GM21576 (cell line): ENCODE results near the gene TMC1.
A peak's percentile ranks its signal among the peaks of the same experiment; 100 is the strongest.
"Not testable (repeated sequence)": the region's sequence is repeated elsewhere in the genome, so short reads cannot be mapped to it uniquely, and the experiment has no call there.

Source experiments
- ATAC-seq: cut with Tn5 transposase; IDR thresholded peaks from one replicate; pipeline ENCODE4 v1.9.1; 2021; ENCODE audit warnings: mild to moderate bottlenecking, moderate library complexity; ENCODE audit not compliant: unreplicated experiment

TMC1 gene

DNA sequence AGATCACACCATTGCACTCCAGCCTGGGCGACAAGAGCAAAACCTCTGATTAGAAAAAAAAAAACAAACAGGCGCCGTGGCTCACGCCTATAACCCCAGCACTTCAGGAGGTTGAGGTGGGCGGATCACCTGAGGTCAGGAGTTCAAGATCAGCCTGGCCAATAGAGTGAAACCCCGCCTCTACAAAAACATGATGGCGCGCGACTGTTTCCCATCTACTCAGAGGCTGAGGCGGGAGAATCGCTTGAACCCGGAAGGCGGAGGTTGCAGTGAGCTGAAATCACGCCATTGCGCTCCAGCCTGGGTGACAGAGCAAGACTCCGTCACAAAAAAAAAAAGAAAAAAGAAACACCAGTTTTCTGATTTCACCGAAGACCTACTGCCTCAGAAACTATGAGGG, at the start of gene TMC1:
Gene TMC1, plus strand, starts transcription at position 193 of the 400 bp plus-strand sequence. CDS start 127,041 bp downstream, outside the sequence.
- ATAC-seq, result not testable (repeated sequence)

DNA sequence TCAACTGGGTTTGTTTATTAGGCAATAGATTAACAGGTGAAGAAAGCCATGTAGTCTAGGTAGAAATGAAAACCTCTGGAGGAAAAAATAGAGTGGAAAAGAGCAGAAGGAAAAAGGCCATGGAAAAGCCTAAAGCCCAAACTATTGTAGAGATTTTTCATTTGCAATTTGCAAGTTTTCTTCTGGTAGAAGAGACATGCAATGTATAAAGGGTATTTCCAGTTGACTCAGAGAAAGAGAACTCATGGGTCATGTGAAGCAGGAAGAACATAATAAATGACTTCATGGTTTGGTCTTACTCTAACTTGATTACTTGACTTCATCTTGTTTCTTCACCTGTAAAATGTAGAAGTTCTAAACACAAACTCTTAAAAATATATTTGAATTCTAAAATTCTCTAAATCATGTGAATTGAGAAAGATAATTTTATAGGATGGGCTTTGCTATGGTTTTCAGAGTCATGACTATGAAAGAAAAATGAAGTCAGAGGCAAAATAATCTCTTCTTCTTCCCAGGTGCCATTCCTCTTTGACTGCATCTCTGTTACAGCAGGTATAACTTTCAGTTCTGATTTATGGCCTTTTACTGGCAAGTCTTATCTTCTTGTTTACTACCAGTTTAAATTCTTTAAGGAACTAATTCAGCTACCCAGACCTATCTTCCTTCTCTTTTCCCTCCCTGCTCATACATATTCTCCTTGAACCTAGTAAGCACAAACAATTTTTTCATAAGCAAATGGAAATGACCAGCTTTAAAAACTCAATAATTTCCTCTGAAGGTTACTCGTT, 47.7 kb upstream of the TMC1 start:
- ATAC-seq, result peak; percentile 75

- no peak for ATAC-seq
Measured at GRCh38 chr9:72474676-72475075, 46.7 kb upstream of the TMC1 start.

DNA sequence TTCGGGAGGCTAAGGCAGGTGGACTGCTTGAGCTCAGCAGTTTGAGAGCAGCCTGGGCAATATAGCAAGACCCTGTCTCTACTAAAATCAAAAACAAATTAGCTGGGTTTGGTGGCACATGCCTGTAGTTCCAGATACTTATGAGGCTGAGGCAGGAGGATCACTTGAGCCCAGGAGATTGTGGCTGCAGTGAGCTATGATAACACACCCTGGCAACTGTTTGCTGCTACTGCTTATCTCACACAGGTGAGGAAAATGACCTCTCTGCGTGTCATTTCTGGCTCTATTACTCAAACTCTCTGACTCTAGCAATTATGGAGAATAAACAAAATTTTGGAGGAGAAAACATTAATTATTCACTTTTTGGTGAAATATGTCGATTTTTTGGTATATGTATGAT, 45.3 kb upstream of the TMC1 start:
- ATAC-seq, result no peak

DNA sequence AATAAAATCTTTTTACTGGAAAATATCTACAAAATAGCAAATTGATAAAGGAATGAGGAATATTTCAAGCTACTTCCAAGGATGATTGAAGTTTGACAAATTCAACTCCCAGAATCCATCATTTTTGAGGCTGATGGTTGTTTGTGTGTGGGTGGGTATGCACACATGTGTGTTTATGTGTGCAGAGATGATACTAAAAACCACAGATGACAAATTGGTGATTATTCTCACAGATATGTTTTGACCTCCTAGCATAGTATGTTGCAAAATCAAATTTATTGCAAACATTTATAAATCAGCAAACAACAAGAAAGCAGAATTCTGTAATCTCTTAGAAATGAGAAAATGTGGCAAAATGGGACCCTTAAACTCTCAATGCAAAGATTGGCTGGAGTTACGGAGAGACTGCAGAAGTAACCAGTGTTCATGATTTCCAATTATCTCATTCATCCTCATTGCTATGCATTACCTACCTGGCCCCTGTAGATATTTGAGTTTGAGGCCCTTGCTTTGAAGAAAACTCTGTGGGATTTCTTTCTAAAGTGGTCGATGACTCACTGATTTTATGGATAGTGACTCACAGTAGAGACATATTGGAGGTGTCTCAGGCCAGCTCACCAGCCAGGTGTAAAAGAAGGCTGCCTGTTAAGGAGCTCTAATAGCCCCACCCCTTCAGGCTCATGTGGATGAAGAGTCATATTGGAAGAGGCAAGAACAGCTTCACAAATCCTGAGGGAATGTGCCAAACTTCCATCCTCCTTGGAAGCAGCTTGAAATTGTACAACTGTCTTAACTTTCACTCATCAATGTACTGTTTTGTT, 44.6 kb upstream of the TMC1 start:
- ATAC-seq, result no peak

- no peak for ATAC-seq
Measured at GRCh38 chr9:72477930-72478518, 43.4 kb upstream of the TMC1 start.

DNA sequence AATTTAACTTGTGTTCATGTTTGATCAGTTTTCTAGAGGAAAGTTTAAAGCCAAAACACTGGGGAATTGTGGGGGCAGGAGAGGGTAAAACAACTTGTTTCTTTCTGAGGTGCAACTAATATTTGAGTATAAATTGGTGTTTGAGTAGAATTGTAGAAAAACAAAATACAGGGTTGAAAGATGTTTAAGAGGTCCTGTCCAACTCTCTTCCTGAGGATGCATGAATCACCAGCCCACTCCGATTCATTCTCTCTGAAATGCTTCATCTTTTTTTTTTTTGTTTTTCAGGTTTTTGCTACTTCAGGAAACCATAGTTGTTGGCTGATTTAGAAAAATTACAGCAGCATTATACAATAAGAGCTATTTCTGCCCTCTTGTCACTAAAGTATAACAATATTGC, 42.4 kb upstream of the TMC1 start:
- no peak for ATAC-seq

- not testable (repeated sequence) for ATAC-seq
Measured at GRCh38 chr9:72480261-72480660, 41.1 kb upstream of the TMC1 start.

DNA sequence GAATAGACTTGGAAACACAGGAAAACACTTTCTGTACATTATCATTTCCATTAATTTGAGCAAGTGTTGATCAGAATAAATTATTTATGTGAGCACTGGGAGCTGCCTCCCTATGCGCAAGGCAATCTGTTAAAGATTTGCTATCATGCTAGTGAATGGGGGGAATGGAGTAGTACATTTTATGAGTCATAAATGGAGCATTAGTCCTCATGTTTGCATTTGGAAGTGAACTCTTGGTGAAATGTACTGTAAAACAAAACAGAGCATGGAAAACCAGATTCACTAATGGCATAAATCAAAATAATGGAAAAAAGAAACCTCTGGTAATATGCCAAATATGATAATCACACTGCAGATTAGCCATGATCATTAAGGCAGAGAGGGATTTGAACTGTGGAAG, 40.5 kb upstream of the TMC1 start:
- ATAC-seq, result no peak

DNA sequence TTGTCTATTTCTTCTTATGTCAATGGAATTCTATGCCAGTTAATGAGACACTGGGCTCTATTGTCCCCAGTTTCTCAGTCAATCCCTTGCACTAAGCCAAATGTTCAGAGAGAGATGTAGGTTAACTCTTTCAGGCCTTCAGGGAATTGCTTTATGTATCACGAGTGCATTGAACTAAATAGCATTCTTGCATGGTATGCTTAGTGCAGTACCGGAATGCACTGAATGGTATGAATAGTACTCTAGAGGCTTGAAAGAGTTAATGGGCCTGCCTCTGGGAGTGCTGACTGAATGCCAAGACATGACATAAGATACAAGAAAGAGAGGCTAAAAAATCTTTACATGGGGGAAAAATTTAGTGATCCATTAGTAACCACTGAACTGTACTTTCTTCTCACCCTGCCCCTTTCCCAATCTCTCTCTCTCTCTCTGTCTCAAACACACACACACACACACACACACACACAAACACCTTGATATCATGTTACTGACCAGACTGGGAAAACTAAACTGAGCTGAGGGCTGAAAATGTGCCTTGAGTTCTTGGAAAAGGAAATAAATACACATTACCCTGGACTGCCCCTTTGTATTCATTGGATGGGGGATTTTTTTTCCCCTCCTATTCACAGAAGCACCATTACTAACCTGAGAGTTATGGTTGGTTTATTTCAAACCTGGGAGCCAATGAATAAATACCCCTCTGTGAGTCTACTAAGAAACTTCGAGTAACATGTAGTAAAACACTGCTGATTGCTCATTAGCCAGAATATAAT, 35.4 kb upstream of the TMC1 start:
- no peak for ATAC-seq

DNA sequence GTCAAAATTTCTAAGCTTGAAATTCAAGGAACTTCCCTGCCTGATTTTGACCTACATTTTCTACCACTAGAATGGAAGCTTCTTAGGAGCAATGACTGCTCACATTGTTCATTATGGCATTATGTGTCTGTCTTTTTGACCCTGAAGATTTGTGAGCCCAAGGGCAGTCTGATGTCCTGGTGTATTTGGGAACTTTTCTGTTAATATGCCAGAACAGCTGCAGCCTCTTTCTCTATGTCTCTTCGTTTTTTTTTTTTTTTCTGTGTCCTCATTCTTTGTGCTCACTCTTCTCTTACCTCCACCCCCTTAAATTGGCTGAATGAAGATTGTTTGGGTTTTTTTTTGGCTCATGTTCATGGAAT, 34.8 kb upstream of the TMC1 start:
- no peak for ATAC-seq

DNA sequence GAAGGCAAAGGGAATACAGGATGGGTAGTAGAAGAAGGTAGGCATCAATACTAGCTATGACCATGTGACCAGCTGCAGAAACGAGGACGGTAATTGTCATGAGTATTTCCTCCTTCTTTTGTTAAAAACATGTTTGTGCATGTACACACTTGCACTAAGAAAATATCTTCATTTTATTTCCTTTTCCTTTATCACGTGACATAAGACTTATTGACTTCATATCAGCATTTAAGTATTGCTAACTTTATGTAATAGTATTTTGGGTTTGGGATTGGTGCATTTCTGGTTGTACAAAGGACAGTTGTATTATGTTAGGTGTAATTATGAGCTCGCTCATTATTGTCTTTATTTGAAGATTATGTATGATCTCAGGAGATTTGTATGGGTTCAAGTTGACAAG, 33.7 kb upstream of the TMC1 start:
- not testable (repeated sequence) for ATAC-seq

DNA sequence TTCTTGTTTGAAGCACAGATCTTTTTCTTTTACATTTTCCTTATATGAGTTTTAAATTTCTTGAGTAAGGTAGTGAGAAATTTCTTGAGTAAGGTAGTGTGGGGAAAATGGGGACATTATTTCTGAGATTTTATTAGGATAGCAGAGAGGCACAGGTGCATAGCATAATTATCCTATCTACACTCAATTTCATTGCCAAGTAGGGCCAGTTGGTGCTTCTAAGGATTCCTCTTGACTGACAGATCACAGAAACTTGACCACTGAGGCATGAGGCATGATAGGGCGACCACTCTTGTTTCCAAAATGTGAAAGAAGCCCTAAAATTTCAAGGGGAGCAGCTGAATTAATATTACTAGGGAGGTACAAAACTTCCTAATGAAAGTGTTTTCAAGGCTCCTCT, 31.4 kb upstream of the TMC1 start:
- no peak for ATAC-seq

DNA sequence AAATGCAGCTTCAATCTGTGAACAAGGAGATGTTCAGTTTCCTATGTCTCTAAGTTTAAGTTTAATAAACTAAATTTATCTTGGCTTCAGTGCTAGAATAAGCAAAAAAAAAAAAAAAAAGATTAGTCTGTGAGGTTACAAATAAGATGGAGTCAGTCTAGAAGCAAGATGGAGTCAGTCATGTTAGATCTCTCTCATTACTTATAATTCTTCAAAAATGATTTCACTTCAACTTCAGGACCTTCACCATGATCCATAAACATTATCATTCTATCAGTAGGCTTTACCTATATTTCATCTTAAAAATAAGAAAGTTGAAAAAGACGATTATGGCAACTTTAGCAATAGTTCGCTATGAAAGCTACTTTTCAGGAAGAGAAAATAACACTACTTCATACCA, 30.2 kb upstream of the TMC1 start:
- ATAC-seq, result no peak

DNA sequence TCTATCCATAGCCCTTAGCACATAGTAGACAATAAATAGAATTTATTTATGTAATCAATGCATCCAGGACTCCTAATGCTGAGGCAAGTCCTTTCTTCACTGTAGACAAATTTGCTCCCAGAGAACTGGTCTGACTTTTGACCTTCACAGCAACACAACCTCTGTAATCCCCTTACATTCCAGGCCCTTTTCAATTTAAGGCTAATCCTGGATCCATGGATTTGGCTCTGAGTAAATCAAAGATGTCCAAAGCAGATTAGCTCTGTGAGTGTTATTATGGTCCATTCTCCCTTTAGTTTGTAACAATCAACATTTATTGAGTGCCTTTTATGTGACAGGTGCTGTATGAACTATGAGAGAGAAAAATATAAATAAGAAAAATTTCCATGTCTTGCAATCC, 27.4 kb upstream of the TMC1 start:
- ATAC-seq, result no peak

DNA sequence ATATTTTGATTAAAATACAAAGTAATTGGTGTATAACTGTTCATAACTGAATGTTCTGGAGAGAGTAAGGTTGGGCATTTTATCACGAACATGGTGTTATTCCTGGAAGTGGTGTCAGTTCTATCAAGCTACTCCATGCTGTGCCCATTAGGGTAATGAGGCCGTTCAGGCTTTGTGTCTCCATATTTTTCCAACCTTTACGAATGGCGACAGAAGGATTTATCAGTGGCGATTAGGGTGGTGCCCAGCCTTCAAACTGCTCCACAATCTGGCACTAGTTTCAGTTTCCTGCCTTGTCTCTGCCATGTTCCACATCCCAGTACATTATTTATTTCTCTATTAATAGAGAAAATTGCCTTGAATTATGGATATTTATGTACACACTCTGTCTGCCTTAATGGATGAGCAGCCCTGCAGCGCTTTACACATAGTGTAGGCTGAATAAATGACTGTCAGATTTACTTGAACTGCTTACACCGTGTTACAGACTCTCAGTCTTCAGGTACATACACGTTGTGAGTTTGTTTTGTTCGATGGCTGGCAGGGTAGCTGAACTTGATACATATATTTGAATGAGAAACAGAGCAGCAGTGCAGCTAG, 23.9 kb upstream of the TMC1 start:
- no peak for ATAC-seq

DNA sequence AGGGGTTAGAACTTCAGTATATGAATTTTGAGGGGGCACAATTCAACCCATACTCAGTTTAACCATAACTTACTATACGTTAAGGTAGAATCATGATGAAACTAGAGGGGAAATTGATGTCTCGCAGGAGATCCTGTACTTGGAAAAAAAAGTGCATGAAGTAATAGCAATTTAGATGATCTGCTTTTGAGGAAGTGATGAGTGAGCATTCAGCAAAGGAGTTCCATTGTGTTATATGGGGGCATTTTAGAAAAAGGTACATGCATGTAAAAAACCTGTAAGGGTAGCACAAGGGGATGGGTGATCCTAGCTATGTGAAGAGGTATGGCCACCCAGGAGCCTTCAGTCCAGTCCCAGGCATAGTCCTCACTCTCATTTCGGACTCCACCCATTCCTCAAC, 14.8 kb upstream of the TMC1 start:
- no peak for ATAC-seq

DNA sequence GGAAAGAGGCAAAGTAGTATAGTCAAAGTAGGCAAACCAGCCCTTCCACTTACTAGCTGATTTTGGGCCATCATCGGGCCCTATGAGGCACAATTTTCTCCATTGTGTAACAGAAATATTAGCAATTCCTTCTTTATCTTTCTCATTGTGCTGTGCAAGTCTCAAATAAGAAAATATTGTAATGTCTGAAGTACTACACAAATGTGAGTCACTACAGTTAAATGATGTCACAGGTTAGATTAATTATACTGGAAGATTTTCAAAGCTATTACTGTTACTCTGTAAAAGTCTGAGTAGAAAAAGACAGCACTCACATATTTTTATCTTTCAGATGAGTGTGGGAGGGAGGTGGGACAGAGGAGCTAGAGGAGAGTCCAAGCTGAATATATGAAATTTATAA, 12.4 kb upstream of the TMC1 start:
- no peak for ATAC-seq

DNA sequence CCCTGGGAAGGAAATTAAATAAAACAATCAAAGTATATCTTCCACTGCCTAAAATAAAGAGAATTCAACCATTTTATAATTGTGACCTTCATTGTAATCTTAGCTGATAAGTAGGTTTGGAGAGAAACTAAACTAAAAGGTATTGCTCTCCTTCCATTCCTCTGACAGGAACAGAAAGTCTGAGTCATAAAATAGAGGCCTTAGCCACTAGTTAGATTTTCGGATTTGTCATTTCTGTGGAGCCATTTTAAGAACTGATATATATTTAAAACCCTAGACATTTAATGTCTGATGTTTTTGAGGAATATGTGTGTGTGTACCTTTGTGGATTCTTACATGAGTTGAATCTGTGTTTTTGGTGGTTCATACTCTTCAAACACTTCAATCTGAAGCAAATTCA, 11.8 kb upstream of the TMC1 start:
- peak; percentile 93 for ATAC-seq

DNA sequence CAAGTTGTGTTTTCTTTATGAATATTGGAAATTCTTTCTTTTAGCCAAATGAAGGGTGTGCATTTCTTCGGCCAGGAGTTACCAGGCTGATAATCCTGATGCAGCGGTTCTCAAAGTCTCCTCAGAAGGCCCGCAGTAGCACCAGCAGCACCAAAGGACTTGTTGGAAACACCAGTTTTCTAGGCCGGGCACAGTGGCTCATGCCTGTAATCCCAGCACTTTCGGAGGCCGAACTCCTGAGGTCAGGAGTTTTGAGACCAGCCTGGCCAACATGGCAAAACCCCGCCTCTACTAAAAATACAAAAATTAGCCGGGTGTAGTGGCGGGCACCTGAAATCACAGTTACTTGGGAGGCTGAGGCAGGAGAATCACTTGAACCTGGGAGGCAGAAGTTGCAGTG, 397 bp upstream of the TMC1 start:
- ATAC-seq, result not testable (repeated sequence)
